Body of pancreas (tissue), 4 donors: ENCODE data around the gene MYO5B. TPM values are rescaled to one million over a fixed set of nuclear protein-coding genes. Genes with fewer than 3 reads are reported as not detected.
"Not testable (repeated sequence)": the region's sequence is repeated elsewhere in the genome, so short reads cannot be mapped to it uniquely, and the experiment has no call there.

Source experiments
- ATAC-seq: fragments of 150-250 bp; one replicate; pipeline ENCODE4 v1.9.1; 2016
- DNase-seq, 4 donors: peaks; one replicate each; pipeline ENCODE4 v3.0.0-alpha.2; 2019
- H3K27ac ChIP-seq, 4 donors: fragments of 200-600 bp; sonication (generic); 1 replicate in 3 of 4; 2 replicates in 1 of 4; pipeline versions ENCODE4 v1.5.1 to v1.6.1; 2016 to 2019; ENCODE audit warnings: mild to moderate bottlenecking in 1 of 4, mixed read lengths in 1 of 4, moderate library complexity in 1 of 4
- H3K27me3 ChIP-seq, 2 donors: fragments of 200-600 bp; sonication (generic); one replicate each; pipeline ENCODE4 v1.6.0; 2016; ENCODE audit warnings: mild to moderate bottlenecking in 1 of 2
- H3K36me3 ChIP-seq, 2 donors: fragments of 200-600 bp; sonication (generic); replicated peaks in 1 of 2; 2 replicates each; pipeline ENCODE4 v1.5.1; 2016; ENCODE audit warnings: low read depth in 2 of 2; ENCODE audit not compliant: insufficient read depth in 1 of 2
- H3K4me1 ChIP-seq: fragments of 200-600 bp; sonication (generic); one replicate; pipeline ENCODE4 v1.6.0; 2016
- H3K4me3 ChIP-seq, 2 donors: fragments of 200-600 bp; sonication (generic); 1 replicate in 1 of 2; 2 replicates in 1 of 2; pipeline ENCODE4 v1.5.1; 2016 to 2019
- H3K9me3 ChIP-seq, 3 donors: fragments of 200-600 bp; sonication (generic); 1 replicate in 2 of 3; 2 replicates in 1 of 3; pipeline ENCODE4 v1.5.1; 2016
- POLR2A ChIP-seq, 3 donors: fragments of 450-650 bp; IDR thresholded peaks; one replicate each; pipeline ENCODE4 v1.6.1; 2016; ENCODE audit warnings: antibody characterized with exemption in 3 of 3, mild to moderate bottlenecking in 2 of 3
- WGBS, 2 donors: methylation state at CpG; one replicate each; pipeline ENCODE4 v1.1.5; 2017; 5-methylcytosine and 5-hydroxymethylcytosine counted together
- intact Hi-C: fragments of 100-400 bp; cut with DNase I; formaldehyde crosslinking; loops from one replicate; pipeline ENCODE4 v1.15.1; 2023
- total RNA-seq, 2 donors: library from RNA; depleted of rRNA; stranded (reverse); fragments of >200 nt; gene quantifications; one replicate each; pipeline ENCODE4 v1.1.0, GENCODE V29; 2016
- TF ChIP-seq, protein P1 (sequence below), 7 experiments: fragments of 450-650 bp in 4 of 7; fragments of 200-600 bp in 3 of 7; sonication (generic) in 3 of 7; IDR thresholded peaks; one replicate each; pipeline ENCODE4 v1.5.1; 2016 to 2019; ENCODE audit warnings: antibody characterized with exemption in 7 of 7

The MYO5B gene
- total RNA-seq, 2 donors from 2014 or later: 17.1 to 18.2 TPM

DNA sequence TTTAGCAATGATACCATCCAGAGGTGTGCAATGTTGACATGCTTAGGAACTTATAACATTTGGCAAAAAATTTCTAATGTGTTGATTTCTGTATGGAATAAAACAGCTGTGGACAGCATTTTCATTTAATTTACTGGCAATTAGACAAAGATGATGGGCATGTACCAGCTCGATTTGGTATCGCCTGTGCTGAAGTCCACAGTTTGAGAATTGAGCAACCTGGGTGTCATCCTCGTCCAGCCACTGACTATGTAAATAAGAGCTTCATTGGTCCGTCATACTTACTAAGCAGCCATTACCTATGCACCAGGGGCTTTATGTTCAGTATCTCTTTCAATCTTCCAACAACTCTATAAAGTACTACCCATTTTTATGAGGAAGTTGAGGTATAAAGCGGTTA, 357.1 kb downstream of the MYO5B start:
- Histone ChIP-seq H3K27me3 (no peaks in the 10 kb centered on the region), H3K27ac (no peak overlapping the region), H3K9me3 (no peaks in the 10 kb centered on the region), H3K36me3 (peaks cover 0 to 3% of the 10 kb centered on the region in 2 donors), H3K4me3 (no peak overlapping the region), H3K4me1 (peaks cover 17% of the 10 kb centered on the region)
- no peak for ATAC-seq
- TF ChIP-seq, protein P1, sequence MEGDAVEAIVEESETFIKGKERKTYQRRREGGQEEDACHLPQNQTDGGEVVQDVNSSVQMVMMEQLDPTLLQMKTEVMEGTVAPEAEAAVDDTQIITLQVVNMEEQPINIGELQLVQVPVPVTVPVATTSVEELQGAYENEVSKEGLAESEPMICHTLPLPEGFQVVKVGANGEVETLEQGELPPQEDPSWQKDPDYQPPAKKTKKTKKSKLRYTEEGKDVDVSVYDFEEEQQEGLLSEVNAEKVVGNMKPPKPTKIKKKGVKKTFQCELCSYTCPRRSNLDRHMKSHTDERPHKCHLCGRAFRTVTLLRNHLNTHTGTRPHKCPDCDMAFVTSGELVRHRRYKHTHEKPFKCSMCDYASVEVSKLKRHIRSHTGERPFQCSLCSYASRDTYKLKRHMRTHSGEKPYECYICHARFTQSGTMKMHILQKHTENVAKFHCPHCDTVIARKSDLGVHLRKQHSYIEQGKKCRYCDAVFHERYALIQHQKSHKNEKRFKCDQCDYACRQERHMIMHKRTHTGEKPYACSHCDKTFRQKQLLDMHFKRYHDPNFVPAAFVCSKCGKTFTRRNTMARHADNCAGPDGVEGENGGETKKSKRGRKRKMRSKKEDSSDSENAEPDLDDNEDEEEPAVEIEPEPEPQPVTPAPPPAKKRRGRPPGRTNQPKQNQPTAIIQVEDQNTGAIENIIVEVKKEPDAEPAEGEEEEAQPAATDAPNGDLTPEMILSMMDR (IDR thresholded peaks at IDR 0.05): no peak
- no peak for TF ChIP-seq POLR2A (IDR thresholded peaks at IDR 0.05)
- intact Hi-C loops: no loop called here
- no peak for DNase-seq
- WGBS, 2 donors: 76 to 93% methylated on average over 5 of the region's 5 CpGs

DNA sequence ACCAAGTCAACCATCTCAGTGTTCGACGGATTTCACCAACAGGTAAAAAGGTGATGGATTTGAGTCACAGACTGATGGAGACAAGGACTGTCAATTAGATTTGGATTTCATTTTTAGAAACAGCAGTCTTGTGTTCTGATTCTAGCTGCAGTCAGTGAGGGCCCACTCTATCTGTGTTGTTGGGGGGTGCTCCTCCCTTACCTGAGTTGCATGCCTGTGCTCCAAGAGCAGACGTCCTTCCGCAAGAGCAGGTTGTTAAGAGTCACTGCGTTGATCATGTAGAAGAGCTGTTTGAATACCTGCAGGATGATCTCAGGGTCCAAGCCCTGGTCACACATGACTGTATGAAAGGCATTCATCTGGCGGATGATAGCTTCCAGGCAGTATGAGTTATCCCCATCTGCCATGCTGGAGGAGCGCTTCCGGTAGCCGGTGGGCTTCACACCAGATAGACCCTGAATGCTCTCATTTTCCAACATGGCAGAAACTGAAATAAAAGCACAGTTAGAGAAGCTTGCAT, 357.6 kb downstream of the MYO5B start:
- intact Hi-C loops, DNase-seq, H3K36me3 ChIP-seq, H3K9me3 ChIP-seq, H3K27me3 ChIP-seq, H3K27ac ChIP-seq, ATAC-seq, H3K4me3 ChIP-seq: not testable (repeated sequence)
- WGBS, 2 donors: 91 to 92% methylated on average over 2 to 9 of the region's 9 CpGs
- peaks cover 17% of the 10 kb centered on the region for H3K4me1 ChIP-seq

DNA sequence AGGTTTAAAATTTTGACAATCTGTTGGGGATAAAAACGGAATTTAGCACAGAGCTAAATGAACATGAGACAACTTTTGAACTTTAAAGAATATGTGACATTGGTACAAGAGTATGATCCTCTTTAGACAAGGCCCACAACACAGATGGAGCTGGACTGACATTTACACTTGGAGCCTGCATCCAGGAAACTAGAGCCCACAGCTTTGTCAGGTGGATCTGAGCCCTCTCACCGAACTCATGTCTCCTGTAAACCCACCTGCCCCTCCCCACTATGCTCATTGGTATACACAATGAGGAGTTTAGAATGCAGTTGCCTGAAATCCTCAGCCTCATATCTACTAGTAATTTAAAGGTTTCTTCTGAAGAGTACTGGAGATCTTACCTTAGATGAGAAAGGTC, 359.5 kb downstream of the MYO5B start:
- Histone ChIP-seq H3K4me1 (peaks cover 17% of the 10 kb centered on the region), H3K27me3 (no peaks in the 10 kb centered on the region), H3K27ac (peak overlapping the region in 3 of 4 donors; percentile 6 to 47 (median 39)), H3K36me3 (no peaks in the 10 kb centered on the region), H3K9me3 (no peaks in the 10 kb centered on the region), H3K4me3 (no peak overlapping the region)
- WGBS, 2 donors: 49 to 61% methylated on average over 2 of the region's 2 CpGs
- ATAC-seq (no peak), DNase-seq (no peak)
- TF ChIP-seq POLR2A (IDR thresholded peaks at IDR 0.05): no peak
- TF ChIP-seq, protein P1 (IDR thresholded peaks at IDR 0.05): no peak
- intact Hi-C loops: no loop called here

DNA sequence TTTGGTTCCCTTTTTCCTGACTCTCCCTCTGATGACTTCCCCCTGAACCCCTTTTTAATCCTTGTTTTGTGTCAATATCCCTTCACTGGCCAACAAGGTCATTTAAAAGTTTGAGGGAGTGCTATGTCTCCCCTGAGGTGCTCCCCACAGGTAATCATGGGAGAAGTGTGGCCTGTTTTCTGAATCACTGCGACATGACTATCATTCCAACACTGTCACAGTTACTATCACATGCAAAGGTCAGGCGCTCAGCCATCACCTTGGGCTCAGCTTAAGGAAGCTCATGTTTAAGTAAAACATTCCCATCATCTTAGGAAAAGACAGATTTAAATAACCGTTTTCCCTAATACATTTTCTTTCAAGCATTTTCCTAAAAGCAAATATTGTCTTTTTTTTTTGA, 360.7 kb downstream of the MYO5B start:
- peaks cover 17% of the 10 kb centered on the region for H3K4me1 ChIP-seq
- intact Hi-C loops: no loop called here

DNA sequence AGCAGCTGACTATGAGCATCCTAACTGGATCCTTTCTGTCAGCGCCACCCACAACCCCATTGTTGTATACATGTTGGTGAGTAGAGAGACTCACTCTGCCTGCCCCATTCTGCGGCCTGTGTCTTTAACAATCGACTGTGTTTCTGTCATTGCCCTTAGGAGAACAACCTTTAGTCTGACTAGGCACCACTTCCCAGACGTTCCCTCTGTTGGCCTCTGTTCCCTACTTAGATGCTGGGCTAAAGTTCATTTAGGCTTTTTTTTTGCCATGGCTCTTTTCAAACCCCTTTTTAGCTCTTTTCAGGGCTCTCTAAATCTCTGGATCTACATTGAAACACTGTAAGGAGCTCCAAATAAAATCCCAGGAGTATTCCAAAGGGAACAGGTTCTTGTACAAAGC, 361.1 kb downstream of the MYO5B start:
- Histone ChIP-seq H3K27me3 (no peaks in the 10 kb centered on the region), H3K4me3 (no peak overlapping the region), H3K27ac (no peak overlapping the region), H3K36me3 (no peaks in the 10 kb centered on the region), H3K4me1 (peaks cover 17% of the 10 kb centered on the region), H3K9me3 (no peaks in the 10 kb centered on the region)
- TF ChIP-seq, protein P1 (IDR thresholded peaks at IDR 0.05): no peak
- no peak for TF ChIP-seq POLR2A (IDR thresholded peaks at IDR 0.05)
- ATAC-seq (no peak), DNase-seq (no peak)
- WGBS, 2 donors: 89 to 92% methylated on average over 4 of the region's 4 CpGs
- intact Hi-C loops: no loop called here

More for the DNA sequence above, 360.7 kb downstream of the MYO5B start:
- ATAC-seq (no peak), DNase-seq (no peak)
- no peaks in the 10 kb centered on the region for H3K36me3 ChIP-seq
- 88 to 94% methylated on average over 3 of the region's 3 CpGs for WGBS, 2 donors
- peak overlapping the region in 1 of 4 donors; percentile 39 for H3K27ac ChIP-seq
- no peaks in the 10 kb centered on the region for H3K27me3 ChIP-seq
- TF ChIP-seq, protein P1 (IDR thresholded peaks at IDR 0.05): no peak
- no peak for TF ChIP-seq POLR2A (IDR thresholded peaks at IDR 0.05)
- H3K9me3 ChIP-seq: no peaks in the 10 kb centered on the region
- H3K4me3 ChIP-seq: no peak overlapping the region
